Dermis blood vessel endothelial cell (primary cell): ENCODE results near the gene ZNF302. TPM values are rescaled to one million over a fixed set of nuclear protein-coding genes. Genes with fewer than 3 reads are reported as not detected.
A peak's percentile ranks its signal among the peaks of the same experiment; 100 is the strongest.

Experiments
- DNase-seq: peaks from one replicate; pipeline ENCODE4 v3.0.0; 2010
- total RNA-seq: library from RNA; depleted of rRNA; stranded (reverse); fragments of >200 nt; gene quantifications from 2 replicates; pipeline ENCODE4 v1.2.3, GENCODE V29; 2014

The ZNF302 gene
- total RNA-seq, 1 donor from 2014 or later = 15.8 TPM

DNA sequence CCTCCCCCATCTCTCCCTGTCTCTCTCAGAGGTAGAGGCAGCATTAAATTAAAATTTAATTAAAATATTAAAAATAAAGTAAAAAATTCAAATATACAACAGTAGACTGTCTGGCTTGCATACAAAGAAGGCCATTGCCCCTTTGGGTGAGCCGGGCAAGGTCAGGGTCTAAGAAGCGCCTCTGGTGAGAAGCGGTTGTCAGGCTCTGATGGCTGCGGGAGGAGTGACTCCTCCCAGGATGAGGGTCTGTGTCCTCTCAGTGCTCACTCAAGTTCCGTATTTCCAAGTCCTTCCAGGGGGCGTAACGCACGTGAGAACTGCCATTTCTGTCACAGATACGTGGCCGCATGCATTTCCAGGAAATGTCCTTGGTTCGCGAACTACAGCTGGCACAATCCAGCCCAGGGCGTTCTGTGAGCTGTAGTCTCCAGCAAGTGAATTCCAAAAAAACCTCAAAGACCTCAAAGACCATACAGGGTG is 55.8 kb downstream of the ZNF302 start:
- peak; percentile 68 for DNase-seq

DNA sequence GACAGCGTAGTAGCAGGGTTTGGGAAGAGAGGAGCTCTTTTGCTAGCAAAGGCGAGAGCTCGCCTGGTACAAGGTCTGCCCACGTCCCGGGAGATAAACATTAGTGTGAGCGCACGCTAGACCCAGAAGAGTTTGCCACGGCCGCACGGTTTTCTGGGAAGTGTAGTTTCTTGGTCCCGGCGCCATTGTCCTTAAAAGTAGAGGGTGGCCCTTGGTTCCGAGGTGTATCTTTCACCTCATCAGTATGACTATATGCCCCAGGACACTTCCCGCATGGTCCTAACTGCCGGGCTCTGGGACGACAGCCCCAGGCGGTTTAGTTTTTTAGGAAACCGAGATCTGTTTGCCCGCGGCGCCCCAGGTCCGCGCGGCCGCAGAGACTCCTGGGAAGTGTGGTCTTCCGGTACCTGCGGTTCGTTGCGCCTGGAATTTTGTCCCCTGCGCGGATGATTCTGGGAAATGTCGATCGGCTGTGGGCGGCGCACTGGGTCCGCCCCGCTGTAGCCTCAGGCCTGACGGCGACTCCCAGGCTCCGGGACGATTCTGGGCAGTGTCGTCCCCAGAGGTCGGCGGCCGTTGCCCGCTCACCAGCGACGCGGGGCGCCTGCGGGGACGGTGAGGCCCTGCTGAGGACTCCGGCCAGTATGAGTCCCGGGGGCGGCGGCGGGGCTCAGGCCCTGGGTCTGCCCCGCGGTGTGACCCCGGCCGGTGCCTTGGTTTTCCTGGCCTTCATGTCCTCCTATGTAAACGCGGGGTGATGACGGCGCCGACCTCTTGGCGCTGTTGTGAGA is 56.5 kb downstream of the ZNF302 start, which contains the start of gene ZNF181:
ZNF181 (plus strand) TSS at position 498 of the 791 bp plus-strand sequence. CDS start 795 bp downstream, outside the sequence.
- DNase-seq = peak; percentile 91

DNA sequence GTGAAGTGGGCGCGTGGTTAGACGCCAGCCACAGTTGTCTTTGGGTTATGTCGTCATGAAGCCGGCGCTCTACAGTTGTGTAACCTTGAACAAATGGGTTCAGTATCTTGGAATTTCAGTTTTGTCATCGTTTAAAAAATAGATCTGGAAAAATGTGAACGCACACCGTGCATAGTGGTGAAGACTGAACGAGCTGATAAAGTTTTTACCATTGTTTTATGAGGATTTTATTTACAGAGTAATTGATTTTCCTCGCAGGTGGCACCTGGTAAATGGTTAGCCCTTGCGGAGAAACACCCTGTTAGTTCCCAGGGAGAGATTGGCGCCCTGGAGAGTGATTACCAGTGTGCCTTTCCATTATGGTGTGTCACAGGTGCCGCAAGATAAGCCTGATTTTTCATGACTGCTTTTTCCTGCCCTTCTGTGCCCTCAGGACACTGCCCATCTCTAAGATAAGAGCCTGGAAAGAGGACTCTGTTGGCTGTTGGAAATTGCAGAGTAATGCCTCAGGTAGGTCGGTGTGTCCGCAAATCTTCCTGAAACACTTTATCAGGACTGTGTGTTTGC is 57.1 kb downstream of the ZNF302 start:
- peak; percentile 92 for DNase-seq

Other genes starting within 250 kb of the ZNF302 start
- 136 and 218 TPM in 2 replicates for gene UBA2, start 249.3 kb upstream of the ZNF302 start, total RNA-seq
- 49.5 and 52.1 TPM in 2 replicates for gene WTIP, start 195.9 kb upstream of the ZNF302 start, total RNA-seq
- not detected in 2 replicates for gene SCGB2B2, start 519 bp upstream of the ZNF302 start, total RNA-seq
- 16.7 and 17.2 TPM in 2 replicates for gene ZNF181, start 56.6 kb downstream of the ZNF302 start, total RNA-seq
- 6.3 and 8.7 TPM in 2 replicates for gene ZNF599, start 95.5 kb downstream of the ZNF302 start, total RNA-seq
- 5.2 and 7.3 TPM in 2 replicates for gene ZNF30, start 249.2 kb downstream of the ZNF302 start, total RNA-seq